NT2/D1 (cell line): ENCODE results near the gene RSU1.

Experiments
- DNase-seq: peaks from one replicate; pipeline ENCODE4 v3.0.0-alpha.2; 2011; ENCODE audit warnings: low read depth, low spot score
- H3K27me3 ChIP-seq: 2 replicates; pipeline ENCODE4 v1.6.0; 2011; ENCODE audit warnings: mild to moderate bottlenecking; ENCODE audit not compliant: insufficient read length, insufficient read depth
- H3K36me3 ChIP-seq: 2 replicates; pipeline ENCODE4 v1.6.1; 2011; ENCODE audit warnings: mild to moderate bottlenecking, low read length, mixed read lengths; ENCODE audit not compliant: insufficient read depth, insufficient read length
- H3K4me1 ChIP-seq: 2 replicates; pipeline ENCODE4 v1.5.1; 2011; ENCODE audit not compliant: insufficient read depth, insufficient read length
- H3K4me3 ChIP-seq: 2 replicates; pipeline ENCODE4 v1.5.1; 2011; ENCODE audit warnings: low read depth; ENCODE audit not compliant: insufficient read length
- H3K9ac ChIP-seq: 2 replicates; pipeline ENCODE4 v1.6.0; 2011; ENCODE audit warnings: low read depth; ENCODE audit not compliant: insufficient read length
- H3K9me3 ChIP-seq: 2 replicates; pipeline ENCODE4 v1.5.1; 2011; ENCODE audit warnings: mild to moderate bottlenecking, low read length; ENCODE audit not compliant: insufficient read depth
- SUZ12 ChIP-seq: IDR thresholded peaks from 2 replicates; pipeline ENCODE4 v1.6.1; 2011; ENCODE audit not compliant: insufficient read length, insufficient read depth; ENCODE audit errors: extremely low read depth
- YY1 ChIP-seq: IDR thresholded peaks from 2 replicates; pipeline ENCODE4 v1.6.1; 2011; ENCODE audit not compliant: insufficient read length, insufficient read depth
- ZNF274 ChIP-seq: IDR thresholded peaks from 2 replicates; pipeline ENCODE4 v1.6.1; 2011; ENCODE audit warnings: mild to moderate bottlenecking, low read depth, low read length

Gene RSU1

GRCh38 chr10:16648366-16648765, 168.9 kb downstream of the RSU1 start:
- H3K4me3 ChIP-seq = no peak overlapping the region
- H3K36me3 ChIP-seq = no peaks in the 10 kb centered on the region
- H3K4me1 ChIP-seq = no peaks in the 10 kb centered on the region
- no peak overlapping the region for H3K9ac ChIP-seq
- no peak for TF ChIP-seq SUZ12
- no peak for TF ChIP-seq ZNF274
- TF ChIP-seq YY1 = no peak
- no peaks in the 10 kb centered on the region for H3K27me3 ChIP-seq
- no peak for DNase-seq
- no peaks in the 10 kb centered on the region for H3K9me3 ChIP-seq

GRCh38 chr10:16646181-16647059, 170.8 kb downstream of the RSU1 start:
- Histone ChIP-seq H3K4me1 (no peaks in the 10 kb centered on the region), H3K4me3 (no peak overlapping the region), H3K9ac (no peak overlapping the region), H3K9me3 (no peaks in the 10 kb centered on the region), H3K27me3 (no peaks in the 10 kb centered on the region), H3K36me3 (no peaks in the 10 kb centered on the region)
- no peak for DNase-seq
- TF ChIP-seq YY1 (no peak), SUZ12 (no peak), ZNF274 (no peak)

GRCh38 chr10:16644146-16644545, 173.1 kb downstream of the RSU1 start:
- Histone ChIP-seq H3K9ac (no peak overlapping the region), H3K4me1 (no peaks in the 10 kb centered on the region), H3K9me3 (no peaks in the 10 kb centered on the region), H3K36me3 (no peaks in the 10 kb centered on the region), H3K4me3 (no peak overlapping the region), H3K27me3 (no peaks in the 10 kb centered on the region)
- no peak for DNase-seq
- no peak for TF ChIP-seq YY1
- TF ChIP-seq SUZ12 = no peak
- no peak for TF ChIP-seq ZNF274

DNA sequence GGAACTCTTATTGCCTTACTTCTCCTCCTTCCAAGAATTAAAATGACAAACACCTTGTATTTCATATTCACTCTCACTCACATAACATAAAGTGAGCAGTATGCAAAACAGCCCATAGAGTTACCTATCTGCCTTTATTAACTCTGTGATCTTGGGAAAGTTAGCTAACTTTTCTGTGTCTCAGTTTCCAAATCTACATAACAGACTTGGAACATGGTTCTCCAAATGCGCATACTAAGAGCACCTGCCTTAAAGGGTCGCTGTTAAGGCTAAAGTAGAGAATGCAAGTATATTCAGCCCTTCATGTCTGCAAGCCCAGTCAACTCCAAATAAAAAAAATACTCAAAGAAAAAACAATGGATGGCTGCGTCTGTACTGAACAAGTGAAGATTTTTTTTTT, 173.7 kb downstream of the RSU1 start:
- no peaks in the 10 kb centered on the region for H3K27me3 ChIP-seq
- no peak overlapping the region for H3K4me3 ChIP-seq
- DNase-seq = peak; percentile 8
- no peaks in the 10 kb centered on the region for H3K36me3 ChIP-seq
- H3K4me1 ChIP-seq = no peaks in the 10 kb centered on the region
- no peaks in the 10 kb centered on the region for H3K9me3 ChIP-seq
- no peak for TF ChIP-seq YY1
- no peak for TF ChIP-seq SUZ12
- no peak for TF ChIP-seq ZNF274
- H3K9ac ChIP-seq = no peak overlapping the region

GRCh38 chr10:16640153-16640552, 177.1 kb downstream of the RSU1 start:
- Histone ChIP-seq H3K27me3 (no peaks in the 10 kb centered on the region), H3K4me1 (no peaks in the 10 kb centered on the region), H3K36me3 (no peaks in the 10 kb centered on the region), H3K9me3 (no peaks in the 10 kb centered on the region), H3K9ac (no peak overlapping the region), H3K4me3 (no peak overlapping the region)
- DNase-seq = no peak
- no peak for TF ChIP-seq SUZ12
- no peak for TF ChIP-seq ZNF274
- no peak for TF ChIP-seq YY1

GRCh38 chr10:16639471-16639870, 177.8 kb downstream of the RSU1 start:
- H3K4me1 ChIP-seq = no peaks in the 10 kb centered on the region
- no peaks in the 10 kb centered on the region for H3K9me3 ChIP-seq
- no peak overlapping the region for H3K4me3 ChIP-seq
- TF ChIP-seq SUZ12 = no peak
- TF ChIP-seq ZNF274 = no peak
- TF ChIP-seq YY1 = no peak
- H3K36me3 ChIP-seq = no peaks in the 10 kb centered on the region
- no peak overlapping the region for H3K9ac ChIP-seq
- H3K27me3 ChIP-seq = no peaks in the 10 kb centered on the region
- DNase-seq = no peak

- no peak overlapping the region for H3K9ac ChIP-seq
- no peak overlapping the region for H3K4me3 ChIP-seq
- no peaks in the 10 kb centered on the region for H3K9me3 ChIP-seq
- no peaks in the 10 kb centered on the region for H3K36me3 ChIP-seq
- H3K4me1 ChIP-seq = no peaks in the 10 kb centered on the region
- no peaks in the 10 kb centered on the region for H3K27me3 ChIP-seq
- no peak for DNase-seq
- TF ChIP-seq YY1 = no peak
- no peak for TF ChIP-seq ZNF274
- no peak for TF ChIP-seq SUZ12
Observed at GRCh38 chr10:16632996-16633395, 184.2 kb downstream of the RSU1 start.
